HL-60 (cell line): Measurements from ENCODE around the gene NRF1.

Source experiments
- DNase-seq, 2 experiments: peaks; one replicate each; pipeline ENCODE4 v3.0.0-alpha.2; 2010 to 2020; ENCODE audit warnings: low read depth in 1 of 2, low spot score in 1 of 2
- H3K27ac ChIP-seq: fragments of 250-450 bp; sonication (Bioruptor Pico); replicated peaks from 2 replicates; pipeline ENCODE4 v1.5.1; 2020; ENCODE audit warnings: mild to moderate bottlenecking, moderate library complexity
- H3K27me3 ChIP-seq: fragments of 250-450 bp; sonication (Bioruptor Pico); 2 replicates; pipeline ENCODE4 v1.5.1; 2021; ENCODE audit warnings: mild to moderate bottlenecking, moderate library complexity; ENCODE audit not compliant: insufficient read depth, poor library complexity, severe bottlenecking
- H3K4me3 ChIP-seq: replicated peaks from 2 replicates; pipeline ENCODE4 v1.5.1; 2011; ENCODE audit warnings: mild to moderate bottlenecking, control low read depth, low read length; ENCODE audit not compliant: insufficient read depth
- CTCF ChIP-seq: IDR thresholded peaks from one replicate; pipeline ENCODE4 v1.5.1; 2011; ENCODE audit warnings: low read length, control low read depth, inconsistent platforms; ENCODE audit not compliant: insufficient read depth
- GABPA ChIP-seq: IDR thresholded peaks from 2 replicates; pipeline ENCODE4 v1.6.1; 2012; ENCODE audit warnings: low read depth
- POLR2AphosphoS5 ChIP-seq: IDR thresholded peaks from 2 replicates; pipeline ENCODE4 v1.6.1; 2012; ENCODE audit warnings: low read depth
- REST ChIP-seq: IDR thresholded peaks from 2 replicates; pipeline ENCODE4 v1.6.1; 2012; ENCODE audit warnings: low read depth; ENCODE audit not compliant: insufficient replicate concordance
- SPI1 ChIP-seq: IDR thresholded peaks from 2 replicates; pipeline ENCODE4 v1.6.1; 2012; ENCODE audit warnings: low read depth, mild to moderate bottlenecking, borderline replicate concordance

The NRF1 gene

DNA sequence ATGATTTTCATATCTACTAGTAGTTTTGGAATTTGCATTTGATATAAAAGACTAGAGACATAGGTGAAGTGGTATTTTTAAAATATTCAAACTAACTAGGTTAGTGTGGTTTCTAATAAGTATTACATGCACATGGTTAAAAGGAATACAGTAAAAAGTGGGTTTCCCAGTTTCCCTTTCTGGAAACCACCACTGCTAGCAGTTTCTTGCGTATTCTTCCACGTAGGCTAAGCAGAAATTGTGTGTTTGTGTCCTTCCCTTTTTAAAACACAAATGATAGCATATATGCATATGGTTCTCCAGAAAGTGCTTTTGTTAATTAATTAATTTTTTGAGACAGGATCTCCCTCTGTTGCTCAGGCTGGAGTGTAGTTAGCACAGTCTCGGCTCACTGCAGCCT lies 15.4 kb downstream of the NRF1 start:
- H3K4me3 ChIP-seq, result no peak overlapping the region
- H3K27me3 ChIP-seq, result no peaks in the 10 kb centered on the region
- DNase-seq, result peak in 1 of 2 experiments; percentile 23
- TF ChIP-seq CTCF (no peak), POLR2AphosphoS5 (no peak), REST (no peak), SPI1 (no peak), GABPA (no peak)
- H3K27ac ChIP-seq, result peak overlapping the region; percentile 8

GRCh38 chr7:129630341-129630740 lies 18.8 kb downstream of the NRF1 start:
- H3K27ac ChIP-seq, result peak overlapping the region; percentile 27; the same call in 1 of the 2 replicates

More at GRCh38 chr7:129630341-129630740, 18.8 kb downstream of the NRF1 start:
- no peaks in the 10 kb centered on the region for H3K27me3 ChIP-seq
- DNase-seq, result no peak
- TF ChIP-seq CTCF, result no peak
- peak; percentile 36; the same call in 1 of the 2 replicates for TF ChIP-seq SPI1
- TF ChIP-seq POLR2AphosphoS5, result no peak
- TF ChIP-seq GABPA, result no peak
- TF ChIP-seq REST, result no peak
- H3K4me3 ChIP-seq, result no peak overlapping the region
